Subcutaneous abdominal adipose tissue (tissue), 5 donors: ENCODE results near the gene PXDN.

Experiments used
- H3K27ac ChIP-seq: one replicate; pipeline ENCODE4 v1.7.0; 2013; ENCODE audit warnings: low read depth, mild to moderate bottlenecking, inconsistent platforms, low read length, moderate library complexity
- H3K27me3 ChIP-seq, 5 donors: one replicate each; pipeline ENCODE4 v1.7.0; 2013; ENCODE audit warnings: low read length in 5 of 5, inconsistent platforms in 1 of 5; ENCODE audit not compliant: control insufficient read depth in 5 of 5, insufficient read depth in 4 of 5
- H3K36me3 ChIP-seq, 5 donors: one replicate each; pipeline ENCODE4 v1.7.0; 2013; ENCODE audit warnings: low read length in 5 of 5; ENCODE audit not compliant: control insufficient read depth in 5 of 5, insufficient read depth in 5 of 5
- H3K4me1 ChIP-seq, 5 donors: one replicate each; pipeline ENCODE4 v1.7.0; 2013; ENCODE audit warnings: low read length in 5 of 5, mild to moderate bottlenecking in 3 of 5, moderate library complexity in 1 of 5; ENCODE audit not compliant: control insufficient read depth in 5 of 5, insufficient read depth in 5 of 5
- H3K4me3 ChIP-seq, 5 donors: one replicate each; pipeline ENCODE4 v1.7.0; 2013; ENCODE audit warnings: low read length in 5 of 5, low read depth in 1 of 5
- H3K9ac ChIP-seq, 5 donors: one replicate each; pipeline ENCODE4 v1.7.0; 2013; ENCODE audit warnings: low read length in 5 of 5, mild to moderate bottlenecking in 4 of 5, moderate library complexity in 3 of 5
- H3K9me3 ChIP-seq, 5 donors: one replicate each; pipeline ENCODE4 v1.7.0; 2013; ENCODE audit warnings: low read length in 5 of 5; ENCODE audit not compliant: control insufficient read depth in 5 of 5
- donor health status: healthy.
- donor health status: healthy.
- donor health status: healthy.
- donor health status: healthy.
- donor health status: healthy.

PXDN gene

DNA sequence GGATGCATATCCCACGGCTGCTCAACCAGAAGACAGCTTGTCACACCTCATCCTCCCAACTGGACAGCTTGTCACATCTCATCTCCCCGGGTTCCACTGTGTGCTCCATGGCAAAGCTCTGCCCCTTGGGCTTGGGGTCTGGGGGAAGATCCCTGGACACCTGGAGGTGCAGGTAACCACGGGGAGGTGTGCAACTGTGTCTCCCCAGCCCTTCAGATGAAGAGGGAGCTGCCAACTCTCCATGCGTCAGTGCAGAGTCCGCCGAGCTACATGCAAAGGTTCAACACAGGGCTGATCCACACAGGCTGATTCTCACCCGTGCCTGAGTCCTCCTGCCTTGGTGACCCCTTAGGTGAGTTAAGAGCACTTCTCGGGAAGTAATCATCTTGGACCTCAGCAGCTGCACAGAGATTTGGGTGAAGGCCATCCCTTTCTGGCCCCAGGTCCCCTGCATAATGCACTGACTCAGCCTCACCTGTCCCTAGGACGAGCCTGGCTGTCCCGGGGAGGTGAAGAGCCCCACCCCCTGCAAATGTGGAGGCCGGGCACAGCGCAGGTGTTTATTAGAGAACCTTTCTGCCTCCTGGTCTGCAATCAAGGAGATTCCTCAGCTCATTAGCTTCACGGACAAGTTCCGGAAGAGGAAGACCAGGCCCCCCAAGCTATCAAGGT, 157.9 kb downstream of the PXDN start:
- Histone ChIP-seq H3K4me1 (peaks cover 0 to 16% (median 5%) of the 10 kb centered on the region in 5 donors), H3K27ac (no peak overlapping the region), H3K36me3 (no peaks in the 10 kb centered on the region), H3K4me3 (no peak overlapping the region), H3K27me3 (peaks cover 0 to 3% (median 0%) of the 10 kb centered on the region in 5 donors), H3K9me3 (no peaks in the 10 kb centered on the region), H3K9ac (no peak overlapping the region)

DNA sequence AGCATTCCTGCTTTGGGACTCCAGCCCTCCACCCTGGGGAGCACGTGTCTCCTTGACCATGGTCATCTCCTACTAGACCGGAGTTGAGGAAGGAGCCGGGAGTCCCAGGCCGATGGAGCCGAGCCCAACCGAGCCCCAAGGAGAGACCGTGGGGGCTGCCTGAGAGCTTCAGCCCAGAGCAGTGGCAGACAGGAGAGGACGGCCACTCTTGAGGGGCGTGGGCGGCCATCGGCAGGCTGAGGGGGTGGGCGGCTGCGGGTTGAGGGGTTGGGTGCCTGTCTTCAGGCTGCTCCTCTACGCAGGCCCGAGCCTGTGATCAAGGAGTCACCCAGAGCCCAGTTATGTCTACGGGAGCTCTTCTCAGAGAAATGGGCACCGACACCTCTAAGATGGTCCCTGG, 158.7 kb downstream of the PXDN start:
- no peaks in the 10 kb centered on the region for H3K9me3 ChIP-seq
- no peaks in the 10 kb centered on the region for H3K36me3 ChIP-seq
- H3K4me1 ChIP-seq = peaks cover 0 to 8% (median 1%) of the 10 kb centered on the region in 5 donors

DNA sequence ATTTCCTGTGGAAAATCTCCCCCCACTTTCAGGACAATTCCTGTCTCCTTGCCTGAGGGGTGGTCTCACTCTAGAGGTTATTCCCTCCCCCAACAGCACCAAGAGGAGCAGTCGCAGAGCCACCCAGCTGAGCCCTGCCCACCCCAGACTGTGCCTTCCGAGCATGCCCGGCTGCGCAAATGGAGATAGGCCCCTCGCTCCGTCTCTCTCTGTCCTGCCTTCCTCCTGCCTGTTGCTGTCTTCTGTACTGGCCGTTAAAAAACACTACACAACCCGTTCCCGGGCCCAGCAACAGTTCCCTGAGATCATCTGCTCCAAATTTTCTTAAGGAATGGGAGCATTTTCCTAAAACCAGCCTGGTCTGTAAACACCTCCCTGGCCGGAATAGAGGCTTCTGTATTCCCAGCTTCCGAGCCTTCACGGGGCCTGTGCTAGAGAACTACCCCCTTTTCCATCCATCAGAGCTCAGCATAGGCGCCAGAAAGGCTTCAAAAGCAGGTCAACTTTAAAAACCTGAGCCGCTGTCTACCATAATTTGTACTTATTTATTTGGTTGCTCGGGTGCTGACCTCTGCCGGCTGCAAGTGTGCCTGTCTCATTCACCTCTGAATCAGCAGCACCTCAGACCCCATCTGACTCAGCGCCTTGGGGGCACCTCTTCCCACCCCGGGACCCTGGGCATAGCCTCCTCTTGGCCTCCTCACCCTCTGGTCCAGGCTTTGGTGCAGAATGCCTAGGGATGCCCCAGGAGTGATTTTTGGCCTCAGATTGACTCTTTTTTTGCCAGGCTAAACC, 159.4 kb downstream of the PXDN start:
- Histone ChIP-seq H3K27me3 (peaks cover 0 to 3% (median 0%) of the 10 kb centered on the region in 5 donors), H3K9ac (no peak overlapping the region), H3K4me3 (no peak overlapping the region), H3K9me3 (no peaks in the 10 kb centered on the region), H3K27ac (no peak overlapping the region), H3K4me1 (peaks cover 0 to 4% (median 0%) of the 10 kb centered on the region in 5 donors), H3K36me3 (no peaks in the 10 kb centered on the region)

More for the DNA sequence above, 158.7 kb downstream of the PXDN start:
- Histone ChIP-seq H3K27me3 (peaks cover 0 to 3% (median 0%) of the 10 kb centered on the region in 5 donors), H3K9ac (no peak overlapping the region), H3K4me3 (no peak overlapping the region), H3K27ac (no peak overlapping the region)

DNA sequence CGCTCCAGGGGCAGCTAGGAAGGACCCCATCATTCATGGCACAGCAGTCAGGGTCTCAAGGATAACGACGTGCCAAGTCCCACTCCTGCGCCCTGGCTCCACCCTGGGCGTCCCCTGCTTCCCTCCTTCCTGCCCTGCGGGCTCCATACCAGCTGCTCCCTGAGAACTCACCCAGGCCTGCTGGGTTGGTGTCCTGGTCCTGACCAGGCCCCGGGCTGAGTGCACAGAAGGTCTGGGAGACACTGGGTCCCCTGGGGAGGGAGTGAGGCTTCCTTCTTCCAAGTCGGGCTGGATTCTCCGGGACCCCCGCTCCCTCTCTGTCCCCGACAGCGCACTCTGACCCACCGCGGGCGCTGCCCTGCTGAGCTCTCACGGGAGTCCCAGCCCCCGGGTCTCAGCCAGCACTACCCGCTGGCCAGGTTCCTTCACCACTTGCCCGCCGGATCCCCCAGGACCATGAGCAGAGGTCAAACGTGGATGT, 160.2 kb downstream of the PXDN start:
- no peak overlapping the region for H3K4me3 ChIP-seq
- H3K4me1 ChIP-seq = no peaks in the 10 kb centered on the region
- H3K9ac ChIP-seq = no peak overlapping the region
- no peak overlapping the region for H3K27ac ChIP-seq
- peaks cover 0 to 3% (median 0%) of the 10 kb centered on the region in 5 donors for H3K27me3 ChIP-seq
- H3K9me3 ChIP-seq = no peaks in the 10 kb centered on the region
- H3K36me3 ChIP-seq = no peaks in the 10 kb centered on the region

DNA sequence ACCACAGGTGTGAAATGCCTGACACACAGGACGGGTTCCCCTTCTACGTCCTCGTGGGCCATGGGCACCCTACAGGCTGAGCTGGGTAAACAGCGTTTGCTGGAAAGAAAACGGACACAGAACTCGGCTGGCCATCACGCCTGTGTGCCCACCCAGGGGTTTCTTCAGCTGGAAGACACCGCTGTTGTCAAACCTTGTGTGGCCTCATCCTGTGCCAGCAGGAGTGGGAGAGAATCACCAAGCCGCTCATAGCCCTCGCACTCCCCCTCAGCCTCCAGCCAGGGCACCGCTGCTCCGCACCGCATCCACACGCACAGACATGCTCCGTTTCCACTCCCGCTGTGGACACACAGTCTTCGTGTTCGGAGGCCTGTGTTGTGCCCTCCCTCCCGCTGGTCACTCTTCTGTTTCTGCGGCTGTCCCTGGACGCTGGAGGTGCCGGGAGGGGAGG, 161.4 kb downstream of the PXDN start:
- no peaks in the 10 kb centered on the region for H3K4me1 ChIP-seq
- H3K4me3 ChIP-seq = no peak overlapping the region
- H3K27me3 ChIP-seq = peaks cover 0 to under 1% (median 0%) of the 10 kb centered on the region in 5 donors
- no peaks in the 10 kb centered on the region for H3K9me3 ChIP-seq
- H3K9ac ChIP-seq = no peak overlapping the region
- H3K36me3 ChIP-seq = no peaks in the 10 kb centered on the region
- H3K27ac ChIP-seq = no peak overlapping the region

DNA sequence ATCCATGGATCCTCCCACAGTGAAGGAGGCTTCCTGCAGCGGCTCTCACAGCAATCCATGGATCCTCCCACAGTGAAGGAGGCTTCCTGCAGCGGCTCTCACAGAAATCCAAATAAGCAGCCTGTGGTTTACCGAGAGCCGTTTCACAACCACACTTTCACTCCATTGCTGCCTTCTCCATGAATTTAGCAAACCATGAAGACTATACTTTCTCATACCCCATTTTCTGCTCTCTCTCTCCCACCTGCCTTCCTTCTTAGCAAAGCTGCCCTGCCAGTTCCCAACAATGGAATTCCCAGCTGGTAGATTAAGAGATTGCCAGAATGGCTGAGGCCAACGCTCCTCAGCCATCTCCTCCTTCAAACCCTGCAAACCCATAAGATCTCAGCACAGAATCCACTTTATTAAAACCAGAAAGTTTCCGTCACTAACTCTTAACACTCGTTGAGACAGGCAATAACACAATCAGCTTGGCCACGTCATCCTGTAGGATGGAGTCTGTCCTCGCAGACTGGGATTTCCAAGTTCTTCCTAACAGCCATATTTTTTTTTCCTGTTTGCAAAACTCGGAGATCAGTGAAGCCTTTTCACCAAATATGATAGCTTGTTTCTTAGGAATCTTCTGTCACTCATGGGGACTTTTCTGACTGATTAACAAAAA, 162.2 kb downstream of the PXDN start:
- Histone ChIP-seq H3K27ac (no peak overlapping the region), H3K27me3 (no peaks in the 10 kb centered on the region), H3K9me3 (no peaks in the 10 kb centered on the region), H3K4me1 (no peaks in the 10 kb centered on the region), H3K4me3 (no peak overlapping the region), H3K36me3 (no peaks in the 10 kb centered on the region), H3K9ac (no peak overlapping the region)
